GM23248 (cell line): ENCODE measurements around the gene PRLH. TPM values are rescaled to one million over a fixed set of nuclear protein-coding genes. Genes with fewer than 3 reads are reported as not detected.

Source experiments
- DNase-seq: peaks from one replicate; pipeline ENCODE4 v3.0.0-alpha.2; 2015
- H2AFZ ChIP-seq: fragments of 200-600 bp; sonication (generic); 2 replicates; pipeline ENCODE4 v1.6.1; 2016; ENCODE audit warnings: antibody characterized with exemption
- H3F3A ChIP-seq: fragments of 200-600 bp; sonication (generic); 2 replicates; pipeline ENCODE4 v1.6.1; 2016; ENCODE audit warnings: mild to moderate bottlenecking, antibody characterized with exemption, mixed run types; ENCODE audit not compliant: insufficient read depth
- H3K27ac ChIP-seq: fragments of 200-600 bp; sonication (generic); 2 replicates; pipeline ENCODE4 v1.5.1; 2016; ENCODE audit warnings: mild to moderate bottlenecking
- H3K27me3 ChIP-seq: fragments of 200-600 bp; sonication (generic); replicated peaks from 2 replicates; pipeline ENCODE4 v1.6.1; 2016; ENCODE audit warnings: mild to moderate bottlenecking; ENCODE audit not compliant: insufficient read depth
- H3K36me3 ChIP-seq: fragments of 200-600 bp; sonication (generic); 2 replicates; pipeline ENCODE4 v1.6.1; 2016; ENCODE audit warnings: low read depth, mild to moderate bottlenecking
- H3K4me1 ChIP-seq: fragments of 200-600 bp; sonication (generic); 2 replicates; pipeline ENCODE4 v1.6.1; 2016; ENCODE audit warnings: mild to moderate bottlenecking; ENCODE audit not compliant: insufficient read depth
- H3K4me2 ChIP-seq: fragments of 200-600 bp; sonication (generic); one replicate; pipeline ENCODE4 v1.6.1; 2016; ENCODE audit warnings: mild to moderate bottlenecking; ENCODE audit not compliant: unreplicated experiment
- H3K4me3 ChIP-seq: fragments of 200-600 bp; sonication (generic); 2 replicates; pipeline ENCODE4 v1.5.1; 2016; ENCODE audit warnings: mild to moderate bottlenecking
- H3K79me2 ChIP-seq: fragments of 200-600 bp; sonication (generic); 2 replicates; pipeline ENCODE4 v1.6.1; 2016; ENCODE audit warnings: mild to moderate bottlenecking; ENCODE audit not compliant: insufficient read depth
- H3K9ac ChIP-seq: fragments of 200-600 bp; sonication (generic); 2 replicates; pipeline ENCODE4 v1.6.1; 2016; ENCODE audit warnings: mild to moderate bottlenecking
- H3K9me2 ChIP-seq: fragments of 200-600 bp; sonication (generic); 2 replicates; pipeline ENCODE4 v1.6.1; 2016; ENCODE audit warnings: mixed run types, mild to moderate bottlenecking, moderate library complexity; ENCODE audit not compliant: insufficient read depth
- H3K9me3 ChIP-seq: fragments of 200-600 bp; sonication (generic); one replicate; pipeline ENCODE4 v1.6.1; 2017; ENCODE audit warnings: low read depth
- H4K20me1 ChIP-seq: fragments of 200-600 bp; sonication (generic); 2 replicates; pipeline ENCODE4 v1.6.0; 2016; ENCODE audit not compliant: insufficient read depth
- EZH2 ChIP-seq: fragments of 200-600 bp; sonication (generic); IDR thresholded peaks from 2 replicates; pipeline ENCODE4 v1.6.1; 2018; ENCODE audit warnings: antibody characterized with exemption, mild to moderate bottlenecking; ENCODE audit not compliant: insufficient read depth, poor library complexity, severe bottlenecking
- EZH2phosphoT487 ChIP-seq: fragments of 200-600 bp; sonication (generic); IDR thresholded peaks from 2 replicates; pipeline ENCODE4 v1.6.1; 2018; ENCODE audit warnings: antibody characterized with exemption, moderate library complexity, mild to moderate bottlenecking, low read depth; ENCODE audit not compliant: insufficient read depth
- WGBS, 2 experiments: methylation state at CpG; one replicate each; pipeline ENCODE4 v1.1.6; 2015 to 2017; ENCODE audit warnings: low lambda C conversion rate in 2 of 2, low coverage in 1 of 2; ENCODE audit errors: missing lambda C conversion rate in 2 of 2; 5-methylcytosine and 5-hydroxymethylcytosine counted together
- in situ Hi-C: fragments of 300-500 bp; cut with MboI; formaldehyde crosslinking; loops from 2 replicates; pipeline ENCODE4 v1.15.0; 2020
- polyA plus RNA-seq: library from polyadenylated mRNA; unstranded; fragments of >200 nt; fragmentation: Nextera tagmentation; extraction: Ambion mirVana; gene quantifications from 2 replicates; pipeline ENCODE4 v1.2.1, GENCODE V29; 2016
- total RNA-seq: library from RNA; depleted of rRNA; stranded (reverse); fragments of >200 nt; shearing (Covaris generic); gene quantifications from 2 replicates; pipeline ENCODE4 v1.2.3, GENCODE V29; 2014

The PRLH gene
- total and polyA plus RNA-seq, 2 experiments from 2014 or later: not detected

GRCh38 chr2:237556773-237557632, 9.4 kb upstream of the PRLH start:
- Histone ChIP-seq H4K20me1 (no peaks in the 10 kb centered on the region), H3K9ac (no peak overlapping the region), H3K27me3 (no peaks in the 10 kb centered on the region), H3K4me3 (no peak overlapping the region), H3K4me2 (no peak overlapping the region), H3F3A (no peaks in the 10 kb centered on the region), H3K79me2 (no peaks in the 10 kb centered on the region), H3K9me3 (no peaks in the 10 kb centered on the region), H2AFZ (no peak overlapping the region), H3K4me1 (no peaks in the 10 kb centered on the region), H3K9me2 (no peaks in the 10 kb centered on the region), H3K36me3 (peaks cover 5% of the 10 kb centered on the region; the same call in 1 of the 2 replicates), H3K27ac (no peak overlapping the region)
- in situ Hi-C loops: loop anchor here (25.0 kb wide), 1 partner anchor 395 kb away; no protein-coding TSS in a partner anchor
- WGBS, 2 experiments: 63 to 64% methylated on average over 11 of the region's 11 CpGs
- TF ChIP-seq EZH2phosphoT487 (no peak), EZH2 (no peak)
- no peak for DNase-seq

DNA sequence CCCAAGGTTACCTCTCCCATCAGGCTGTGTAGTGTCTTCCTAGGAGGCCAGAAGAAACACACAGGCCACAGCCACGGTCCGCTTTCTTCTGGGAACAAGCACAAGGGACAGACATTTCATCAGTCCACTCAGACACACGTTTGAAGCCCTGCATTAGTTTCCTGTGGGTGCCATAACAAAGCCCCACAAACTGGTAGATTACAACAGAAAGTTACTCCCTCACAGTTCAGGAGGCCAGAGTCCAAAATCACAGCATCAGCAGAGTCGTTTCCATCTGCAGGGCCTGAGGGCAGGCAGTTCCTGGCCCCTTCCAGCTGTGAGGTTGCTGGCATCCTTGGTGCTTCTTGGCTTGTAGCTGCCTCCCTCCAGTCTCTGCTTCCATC, 8.8 kb upstream of the PRLH start:
- 49 to 55% methylated on average over 4 of the region's 4 CpGs for WGBS, 2 experiments
- Histone ChIP-seq H3K9me3 (no peaks in the 10 kb centered on the region), H2AFZ (no peak overlapping the region), H3K27ac (no peak overlapping the region), H3K27me3 (no peaks in the 10 kb centered on the region), H3K79me2 (no peaks in the 10 kb centered on the region), H3K4me3 (no peak overlapping the region), H3K4me1 (no peaks in the 10 kb centered on the region), H3K9me2 (no peaks in the 10 kb centered on the region), H3K9ac (no peak overlapping the region), H4K20me1 (no peaks in the 10 kb centered on the region), H3F3A (no peaks in the 10 kb centered on the region), H3K36me3 (peaks cover 5% of the 10 kb centered on the region; the same call in 1 of the 2 replicates), H3K4me2 (no peak overlapping the region)
- in situ Hi-C loops: loop anchor here (25.0 kb wide), 1 partner anchor 395 kb away; no protein-coding TSS in a partner anchor
- DNase-seq: no peak
- no peak for TF ChIP-seq EZH2
- TF ChIP-seq EZH2phosphoT487: no peak

DNA sequence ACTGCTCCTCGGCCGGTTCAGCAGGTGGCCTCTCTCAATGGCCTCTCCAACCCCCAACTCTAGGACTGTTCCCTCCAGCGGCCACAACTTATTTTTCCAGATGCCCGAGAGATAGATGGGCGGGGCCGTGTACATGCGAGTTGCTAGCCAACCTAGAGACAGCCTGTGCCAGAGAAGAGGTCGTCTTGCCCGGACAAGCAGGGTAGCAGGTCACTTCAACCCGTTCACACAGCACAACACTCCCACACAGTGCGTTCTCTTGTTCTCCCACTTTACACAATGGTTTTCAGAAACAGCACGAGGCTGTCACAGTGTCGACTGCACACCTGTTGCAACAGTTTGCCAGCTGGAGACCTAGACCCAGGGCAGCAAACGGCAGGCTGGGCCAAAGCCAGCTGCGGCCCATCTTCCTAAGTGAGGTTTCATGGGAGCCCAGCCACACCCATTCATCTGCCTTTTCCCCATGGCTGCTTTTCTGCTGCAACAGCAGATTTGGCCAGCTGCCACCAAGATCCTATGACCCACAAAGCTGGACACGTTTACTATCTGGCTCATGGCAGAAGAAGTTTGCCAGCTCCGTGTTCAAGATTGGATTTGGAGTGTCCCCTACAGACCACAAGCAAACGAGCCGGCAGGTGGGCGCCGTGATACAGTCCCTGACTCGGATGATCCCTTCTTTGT, 7.3 kb upstream of the PRLH start:
- Histone ChIP-seq H4K20me1 (no peaks in the 10 kb centered on the region), H3K9me3 (no peaks in the 10 kb centered on the region), H3K27me3 (no peaks in the 10 kb centered on the region), H3K9me2 (no peaks in the 10 kb centered on the region), H3K36me3 (peaks cover 5% of the 10 kb centered on the region; the same call in 1 of the 2 replicates), H3K9ac (no peak overlapping the region), H3K27ac (no peak overlapping the region), H3K4me3 (no peak overlapping the region), H3K79me2 (no peaks in the 10 kb centered on the region), H2AFZ (no peak overlapping the region), H3K4me1 (no peaks in the 10 kb centered on the region), H3K4me2 (no peak overlapping the region), H3F3A (no peaks in the 10 kb centered on the region)
- 46 to 51% methylated on average over 22 of the region's 22 CpGs for WGBS, 2 experiments
- TF ChIP-seq EZH2phosphoT487: no peak
- no peak for TF ChIP-seq EZH2
- in situ Hi-C loops: loop anchor here (25.0 kb wide), 1 partner anchor 397 kb away; no protein-coding TSS in a partner anchor
- DNase-seq: peak; percentile 82

GRCh38 chr2:237561221-237561620, 5.2 kb upstream of the PRLH start:
- DNase-seq: no peak
- TF ChIP-seq EZH2phosphoT487: no peak
- no peak for TF ChIP-seq EZH2
- no peak overlapping the region for H2AFZ ChIP-seq
- no peak overlapping the region for H3K27ac ChIP-seq
- in situ Hi-C loops: loop anchor here (25.0 kb wide), 1 partner anchor 399 kb away; no protein-coding TSS in a partner anchor
- no peaks in the 10 kb centered on the region; the same call in 1 of the 2 replicates for H3K36me3 ChIP-seq
- H3K4me1 ChIP-seq: no peaks in the 10 kb centered on the region
- H3K9ac ChIP-seq: no peak overlapping the region
- no peaks in the 10 kb centered on the region for H4K20me1 ChIP-seq
- H3K4me2 ChIP-seq: no peak overlapping the region
- H3K79me2 ChIP-seq: no peaks in the 10 kb centered on the region
- H3K4me3 ChIP-seq: no peak overlapping the region
- H3K9me3 ChIP-seq: no peaks in the 10 kb centered on the region
- H3K9me2 ChIP-seq: no peaks in the 10 kb centered on the region
- WGBS, 2 experiments: 76 to 83% methylated on average over 7 of the region's 7 CpGs
- H3F3A ChIP-seq: no peaks in the 10 kb centered on the region
- H3K27me3 ChIP-seq: no peaks in the 10 kb centered on the region
